WERI-Rb-1 (cell line): ENCODE measurements around the gene NPS.
A peak's percentile ranks its signal among the peaks of the same experiment; 100 is the strongest.

ENCODE experiments used
- DNase-seq: peaks from one replicate; pipeline ENCODE4 v3.0.0-alpha.2; 2020
- H3K27ac ChIP-seq: fragments of 250-450 bp; sonication (Bioruptor Pico); 2 replicates; pipeline ENCODE4 v1.5.1; 2020; ENCODE audit warnings: mild to moderate bottlenecking, moderate library complexity
- H3K27me3 ChIP-seq: fragments of 250-450 bp; sonication (Bioruptor Pico); 2 replicates; pipeline ENCODE4 v1.5.1; 2021; ENCODE audit warnings: mild to moderate bottlenecking, low read depth, moderate library complexity; ENCODE audit not compliant: insufficient read depth, severe bottlenecking
- H3K36me3 ChIP-seq: fragments of 250-450 bp; sonication (Bioruptor Pico); 2 replicates; pipeline ENCODE4 v1.5.1; 2020; ENCODE audit warnings: mild to moderate bottlenecking, moderate library complexity
- H3K4me3 ChIP-seq: 2 replicates; pipeline ENCODE4 v1.5.1; 2011; ENCODE audit warnings: low read depth, mild to moderate bottlenecking, control low read depth, low read length
- H3K9me3 ChIP-seq: fragments of 250-450 bp; sonication (Bioruptor Pico); 2 replicates; pipeline ENCODE4 v1.5.1; 2021; ENCODE audit warnings: mild to moderate bottlenecking, moderate library complexity; ENCODE audit not compliant: severe bottlenecking
- TF ChIP-seq, protein P1 (sequence below): IDR thresholded peaks from 2 replicates; pipeline ENCODE4 v1.5.1; 2011; ENCODE audit warnings: low read depth, mild to moderate bottlenecking, control low read depth, inconsistent platforms, low read length

The NPS gene

GRCh38 chr10:127524908-127525665 lies 24.0 kb upstream of the NPS start:
- H3K27ac ChIP-seq = peak overlapping the region; percentile 90
- H3K36me3 ChIP-seq = no peaks in the 10 kb centered on the region
- DNase-seq = no peak
- H3K4me3 ChIP-seq = no peak overlapping the region
- H3K27me3 ChIP-seq = no peaks in the 10 kb centered on the region
- peaks cover 8% of the 10 kb centered on the region for H3K9me3 ChIP-seq
- TF ChIP-seq, protein P1, sequence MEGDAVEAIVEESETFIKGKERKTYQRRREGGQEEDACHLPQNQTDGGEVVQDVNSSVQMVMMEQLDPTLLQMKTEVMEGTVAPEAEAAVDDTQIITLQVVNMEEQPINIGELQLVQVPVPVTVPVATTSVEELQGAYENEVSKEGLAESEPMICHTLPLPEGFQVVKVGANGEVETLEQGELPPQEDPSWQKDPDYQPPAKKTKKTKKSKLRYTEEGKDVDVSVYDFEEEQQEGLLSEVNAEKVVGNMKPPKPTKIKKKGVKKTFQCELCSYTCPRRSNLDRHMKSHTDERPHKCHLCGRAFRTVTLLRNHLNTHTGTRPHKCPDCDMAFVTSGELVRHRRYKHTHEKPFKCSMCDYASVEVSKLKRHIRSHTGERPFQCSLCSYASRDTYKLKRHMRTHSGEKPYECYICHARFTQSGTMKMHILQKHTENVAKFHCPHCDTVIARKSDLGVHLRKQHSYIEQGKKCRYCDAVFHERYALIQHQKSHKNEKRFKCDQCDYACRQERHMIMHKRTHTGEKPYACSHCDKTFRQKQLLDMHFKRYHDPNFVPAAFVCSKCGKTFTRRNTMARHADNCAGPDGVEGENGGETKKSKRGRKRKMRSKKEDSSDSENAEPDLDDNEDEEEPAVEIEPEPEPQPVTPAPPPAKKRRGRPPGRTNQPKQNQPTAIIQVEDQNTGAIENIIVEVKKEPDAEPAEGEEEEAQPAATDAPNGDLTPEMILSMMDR = no peak

GRCh38 chr10:127525686-127526085 lies 23.4 kb upstream of the NPS start:
- peak overlapping the region; percentile 13; the same call in 1 of the 2 replicates for H3K4me3 ChIP-seq
- H3K9me3 ChIP-seq = peaks cover 5% of the 10 kb centered on the region
- TF ChIP-seq, protein P1 = no peak
- H3K27me3 ChIP-seq = no peaks in the 10 kb centered on the region
- peak; percentile 53 for DNase-seq
- no peaks in the 10 kb centered on the region for H3K36me3 ChIP-seq
- H3K27ac ChIP-seq = peak overlapping the region; percentile 90

- H3K27me3 ChIP-seq = no peaks in the 10 kb centered on the region
- peak overlapping the region; percentile 13 for H3K4me3 ChIP-seq
- TF ChIP-seq, protein P1 = no peak
- H3K36me3 ChIP-seq = no peaks in the 10 kb centered on the region
- H3K9me3 ChIP-seq = peaks cover 4% of the 10 kb centered on the region
- H3K27ac ChIP-seq = peak overlapping the region; percentile 90
- peak; percentile 70 for DNase-seq
Measured at GRCh38 chr10:127526161-127526560, 22.9 kb upstream of the NPS start.

- TF ChIP-seq, protein P1 = no peak
- peak overlapping the region; percentile 90 for H3K27ac ChIP-seq
- no peaks in the 10 kb centered on the region for H3K9me3 ChIP-seq
- DNase-seq = no peak
- H3K36me3 ChIP-seq = no peaks in the 10 kb centered on the region
- no peak overlapping the region for H3K4me3 ChIP-seq
- H3K27me3 ChIP-seq = no peaks in the 10 kb centered on the region
Measured at GRCh38 chr10:127527320-127527719, 21.8 kb upstream of the NPS start.

DNA sequence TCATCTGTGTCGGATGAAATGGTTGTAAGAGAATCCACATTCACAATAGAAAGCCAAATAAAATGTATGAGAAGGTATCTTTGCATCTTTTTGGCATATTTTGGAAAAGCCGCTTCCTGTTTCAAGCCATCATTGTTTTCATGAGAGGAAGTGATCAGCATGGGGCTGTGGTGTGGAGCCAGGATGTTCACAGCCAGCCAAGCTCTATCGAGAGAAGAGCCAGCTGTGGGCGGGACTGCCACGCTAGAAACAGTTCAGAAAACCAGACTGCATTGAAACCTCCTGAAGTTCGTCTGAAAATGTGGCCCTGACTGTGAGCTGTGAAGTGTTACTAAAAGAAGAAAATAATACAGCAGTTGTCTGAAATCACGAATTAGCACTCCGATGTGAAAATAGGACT lies 21.2 kb upstream of the NPS start:
- H3K9me3 ChIP-seq = no peaks in the 10 kb centered on the region
- TF ChIP-seq, protein P1 = no peak
- DNase-seq = no peak
- H3K27ac ChIP-seq = peak overlapping the region; percentile 90; the same call in 1 of the 2 replicates
- H3K4me3 ChIP-seq = no peak overlapping the region
- no peaks in the 10 kb centered on the region for H3K27me3 ChIP-seq
- H3K36me3 ChIP-seq = no peaks in the 10 kb centered on the region

- Histone ChIP-seq H3K36me3 (no peaks in the 10 kb centered on the region), H3K27me3 (no peaks in the 10 kb centered on the region), H3K9me3 (no peaks in the 10 kb centered on the region), H3K27ac (no peak overlapping the region), H3K4me3 (no peak overlapping the region)
- TF ChIP-seq, protein P1 = no peak
- no peak for DNase-seq
Measured at GRCh38 chr10:127532193-127532592, 16.9 kb upstream of the NPS start.
